H1 (cell line): ENCODE results near the gene PPP2R2B. TPM values are rescaled to one million over a fixed set of nuclear protein-coding genes. Genes with fewer than 3 reads are reported as not detected.

Source experiments
- YY1 ChIP-seq: IDR thresholded peaks from 2 replicates; pipeline ENCODE4 v1.6.1; 2011; ENCODE audit warnings: low read depth, mild to moderate bottlenecking, low read length
- polyA plus RNA-seq, 7 experiments: library from polyadenylated mRNA; depleted of rRNA in 3 of 7; stranded (reverse) in 5 of 7; unstranded in 2 of 7; fragments of >200 nt in 5 of 7; fragments of 200-250 nt in 2 of 7; gene quantifications; 1 replicate in 5 of 7; 2 replicates in 1 of 7; 4 replicates in 1 of 7; pipeline versions ENCODE4 v1.2.1 to v1.2.3, GENCODE V29; 2011 to 2013; ENCODE audit warnings: missing spikeins in 2 of 7, mixed read lengths in 2 of 7
- total RNA-seq: library from RNA; stranded (reverse); fragmentation: NEBNext Ultra II Directional; extraction: Animal tissue kit (Norgen Biotek cat#: 25700); gene quantifications from 2 replicates; pipeline ENCODE4 v1.2.1, GENCODE V29; 2021

Gene PPP2R2B
- total and polyA plus RNA-seq, 2 of the 8 experiments (the other 6 are each of a cell fraction or from before 2014, with no cell fraction given): 21.1 to 37.1 TPM

DNA sequence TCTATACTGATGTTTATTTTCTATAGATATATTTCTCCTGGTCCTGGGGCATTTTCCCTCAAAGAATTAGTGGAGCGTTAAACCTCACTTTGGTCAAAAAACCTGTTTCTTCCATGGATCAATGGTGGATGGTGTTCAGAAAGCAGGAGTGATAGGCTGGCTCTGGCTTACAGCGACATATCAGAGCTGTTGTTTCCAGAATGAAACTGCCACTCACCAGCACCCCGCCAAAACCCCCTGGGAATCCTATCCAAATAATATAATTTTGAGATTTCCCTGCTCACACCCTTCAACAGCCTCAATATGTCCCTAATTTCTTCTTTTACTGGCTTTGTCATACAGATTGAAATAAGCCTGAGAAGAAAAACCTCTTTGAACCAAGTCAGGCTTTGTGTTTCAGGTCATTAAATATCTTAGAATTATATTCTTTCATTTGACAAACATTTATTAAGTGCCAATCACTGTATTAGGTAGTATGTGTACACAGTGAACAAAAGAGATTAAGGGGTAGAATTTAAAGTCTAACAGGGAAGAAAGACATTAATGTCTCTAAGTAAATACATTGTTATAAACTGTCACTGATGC, 218.1 kb downstream of the PPP2R2B start (continued):
- no peak for TF ChIP-seq YY1
